ENCODE results near the gene RAB36.

DNA sequence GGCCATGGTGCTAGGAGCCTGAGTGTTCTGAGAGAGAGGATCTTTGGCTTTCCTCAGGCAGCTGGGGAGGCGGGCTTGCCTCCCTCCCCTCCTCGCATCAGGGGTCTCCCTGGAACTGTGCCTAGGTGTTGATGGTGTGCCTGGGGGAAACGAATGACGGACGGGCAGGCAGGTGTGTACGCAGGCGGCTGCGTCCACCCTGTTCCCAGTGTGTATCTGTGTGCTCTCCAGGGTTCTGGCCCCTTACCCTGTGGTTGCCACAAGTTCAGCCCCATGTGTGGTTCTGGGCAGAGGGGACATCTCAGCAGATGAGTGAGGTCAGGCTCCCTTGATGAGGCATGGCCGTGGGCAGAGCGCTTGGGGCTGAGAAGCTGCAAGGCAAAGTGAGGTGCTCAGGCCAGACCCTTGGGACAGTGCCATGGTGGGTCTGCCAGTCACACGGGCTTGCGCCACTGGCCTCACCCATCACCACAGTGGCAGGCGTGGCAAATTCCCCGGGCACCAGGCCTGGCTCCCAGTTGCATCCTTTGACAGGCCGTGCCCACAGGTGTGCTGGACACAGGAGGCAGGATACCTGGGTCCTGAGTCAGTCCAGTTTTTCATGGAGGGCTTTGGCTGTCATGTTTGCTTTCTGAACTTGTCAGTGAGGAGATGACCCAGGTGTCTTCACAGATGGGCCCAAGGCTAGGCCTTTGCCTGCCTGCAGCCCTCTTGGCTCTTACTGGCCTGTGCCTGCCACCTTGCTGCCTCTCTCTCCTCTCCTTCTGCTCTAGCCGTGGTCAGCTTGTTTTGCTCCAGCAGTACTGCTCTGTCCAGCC lies 47.7 kb upstream of the RAB36 start:
- TF ChIP-seq POLR2A (IDR thresholded peaks at IDR 0.05; ENCODE audit: low read length) (no peak), GATA1 (IDR thresholded peaks at IDR 0.05; ENCODE audit: low read depth, low read length) (no peak)

Data from erythroblast (primary cell).